H9 (cell line): ENCODE measurements around the gene FKBP4. TPM values are rescaled to one million over a fixed set of nuclear protein-coding genes. Genes with fewer than 3 reads are reported as not detected.

Experiments
- DNase-seq: peaks from one replicate; pipeline ENCODE4 v3.0.0-alpha.2; 2017
- H2AFZ ChIP-seq: one replicate; pipeline ENCODE4 v1.6.1; 2013; ENCODE audit warnings: mild to moderate bottlenecking, low read length, control low read depth, moderate library complexity
- H2AK5ac ChIP-seq: 2 replicates; pipeline ENCODE4 v1.6.1; 2013; ENCODE audit warnings: low read length, control low read depth, mixed read lengths; ENCODE audit not compliant: insufficient read length
- H2BK120ac ChIP-seq: one replicate; pipeline ENCODE4 v1.6.1; 2013; ENCODE audit warnings: low read depth, mild to moderate bottlenecking, low read length, control low read depth, inconsistent platforms; ENCODE audit not compliant: poor library complexity, severe bottlenecking
- H2BK12ac ChIP-seq: 2 replicates; pipeline ENCODE4 v1.6.1; 2013; ENCODE audit warnings: low read length, control low read depth, mixed read lengths, low read depth; ENCODE audit not compliant: insufficient read length
- H2BK15ac ChIP-seq: 2 replicates; pipeline ENCODE4 v1.6.1; 2013; ENCODE audit warnings: low read depth, low read length, control low read depth
- H2BK20ac ChIP-seq: one replicate; pipeline ENCODE4 v1.6.1; 2013; ENCODE audit warnings: low read depth, mild to moderate bottlenecking, low read length, control low read depth, inconsistent platforms; ENCODE audit not compliant: poor library complexity, severe bottlenecking
- H2BK5ac ChIP-seq: 2 replicates; pipeline ENCODE4 v1.6.1; 2013; ENCODE audit warnings: low read length, control low read depth, mixed read lengths; ENCODE audit not compliant: insufficient read length
- H3K14ac ChIP-seq: 2 replicates; pipeline ENCODE4 v1.6.1; 2013; ENCODE audit warnings: low read length, control low read depth; ENCODE audit not compliant: insufficient read depth
- H3K18ac ChIP-seq: 2 replicates; pipeline ENCODE4 v1.6.1; 2013; ENCODE audit warnings: low read depth, mild to moderate bottlenecking, mixed read lengths, low read length, control low read depth; ENCODE audit not compliant: insufficient read length
- H3K23ac ChIP-seq: 2 replicates; pipeline ENCODE4 v1.6.1; 2013; ENCODE audit warnings: low read length, control low read depth, mixed read lengths, low read depth; ENCODE audit not compliant: insufficient read length
- H3K23me2 ChIP-seq: 2 replicates; pipeline ENCODE4 v1.6.1; 2013; ENCODE audit warnings: low read depth, mild to moderate bottlenecking, mixed read lengths, low read length, control low read depth; ENCODE audit not compliant: insufficient read length, poor library complexity, severe bottlenecking
- H3K27ac ChIP-seq: 2 replicates; pipeline ENCODE4 v1.5.1; 2013; ENCODE audit warnings: low read length, control low read depth, mixed read lengths, low read depth; ENCODE audit not compliant: insufficient read length
- H3K27me3 ChIP-seq: 2 replicates; pipeline ENCODE4 v1.6.1; 2013; ENCODE audit warnings: low read length, control low read depth, inconsistent platforms; ENCODE audit not compliant: insufficient read depth
- H3K4ac ChIP-seq: 2 replicates; pipeline ENCODE4 v1.6.1; 2013; ENCODE audit warnings: low read depth, mild to moderate bottlenecking, control low read depth, inconsistent platforms, low read length, moderate library complexity
- H3K4me1 ChIP-seq: 2 replicates; pipeline ENCODE4 v1.6.1; 2013; ENCODE audit warnings: low read length, control low read depth, inconsistent platforms; ENCODE audit not compliant: insufficient read depth
- H3K4me2 ChIP-seq: 2 replicates; pipeline ENCODE4 v1.6.1; 2013; ENCODE audit warnings: low read length, control low read depth, mixed read lengths; ENCODE audit not compliant: insufficient read length, insufficient read depth
- H3K56ac ChIP-seq: 2 replicates; pipeline ENCODE4 v1.6.1; 2013; ENCODE audit warnings: low read depth, mild to moderate bottlenecking, mixed read lengths, low read length, control low read depth; ENCODE audit not compliant: insufficient read length
- H3K79me1 ChIP-seq: 2 replicates; pipeline ENCODE4 v1.6.1; 2013; ENCODE audit warnings: low read depth, mild to moderate bottlenecking, moderate library complexity, low read length, control low read depth, inconsistent platforms; ENCODE audit not compliant: insufficient read depth, poor library complexity, severe bottlenecking
- H3K79me2 ChIP-seq: 2 replicates; pipeline ENCODE4 v1.6.1; 2013; ENCODE audit warnings: low read length, control low read depth, inconsistent platforms; ENCODE audit not compliant: insufficient read depth
- H3K9ac ChIP-seq: 2 replicates; pipeline ENCODE4 v1.6.1; 2013; ENCODE audit warnings: low read length, control low read depth, mixed read lengths; ENCODE audit not compliant: insufficient read length; ENCODE audit errors: extremely low read depth
- H3K9me3 ChIP-seq: one replicate; pipeline ENCODE4 v1.6.1; 2013; ENCODE audit warnings: low read depth, low read length, inconsistent platforms; ENCODE audit not compliant: control insufficient read depth
- H3T11ph ChIP-seq: one replicate; pipeline ENCODE4 v1.6.1; 2013; ENCODE audit warnings: mild to moderate bottlenecking, low read length, control low read depth, inconsistent platforms
- H4K20me1 ChIP-seq: one replicate; pipeline ENCODE4 v1.6.1; 2013; ENCODE audit not compliant: control insufficient read depth, insufficient read length, insufficient read depth
- H4K5ac ChIP-seq: 2 replicates; pipeline ENCODE4 v1.6.1; 2013; ENCODE audit warnings: low read depth, mild to moderate bottlenecking, mixed read lengths, low read length, control low read depth; ENCODE audit not compliant: insufficient read length
- H4K8ac ChIP-seq: replicated peaks from 2 replicates; pipeline ENCODE4 v1.6.1; 2013; ENCODE audit warnings: low read length, control low read depth, mixed read lengths, low read depth; ENCODE audit not compliant: insufficient read length
- H4K91ac ChIP-seq: 2 replicates; pipeline ENCODE4 v1.6.1; 2013; ENCODE audit warnings: low read depth, mild to moderate bottlenecking, moderate library complexity, mixed read lengths, low read length, control low read depth; ENCODE audit not compliant: insufficient read length
- H3K27ac Mint-ChIP-seq, 3 experiments: 2 replicates in 2 of 3; 3 replicates in 1 of 3; pipeline ENCODE4 v1.8.0; 2020 to 2021; ENCODE audit warnings: mixed read lengths in 3 of 3, mild to moderate bottlenecking in 1 of 3, moderate library complexity in 1 of 3
- H3K27me3 Mint-ChIP-seq: 2 replicates; pipeline ENCODE4 v1.8.0; 2021; ENCODE audit warnings: low read depth, mild to moderate bottlenecking, moderate library complexity, mixed read lengths
- H3K36me3 Mint-ChIP-seq, 3 experiments: 2 replicates in 2 of 3; 3 replicates in 1 of 3; pipeline ENCODE4 v1.8.0; 2020 to 2021; ENCODE audit warnings: low read depth in 3 of 3, mixed read lengths in 3 of 3; ENCODE audit not compliant: insufficient read depth in 1 of 3
- H3K4me1 Mint-ChIP-seq, 2 experiments: 2 replicates each; pipeline ENCODE4 v1.8.0; 2020; ENCODE audit warnings: mixed read lengths in 2 of 2
- H3K4me3 Mint-ChIP-seq, 2 experiments: 2 replicates in 1 of 2; 3 replicates in 1 of 2; pipeline ENCODE4 v1.8.0; 2020 to 2021; ENCODE audit warnings: mild to moderate bottlenecking in 2 of 2, mixed read lengths in 2 of 2, moderate library complexity in 1 of 2
- H3K9me3 Mint-ChIP-seq, 2 experiments: 2 replicates in 1 of 2; 3 replicates in 1 of 2; pipeline ENCODE4 v1.8.0; 2020; ENCODE audit warnings: mild to moderate bottlenecking in 2 of 2, mixed read lengths in 2 of 2, moderate library complexity in 1 of 2
- CTCF ChIP-seq: fragments of 200-600 bp; sonication (generic); conservative IDR thresholded peaks from 3 replicates; pipeline ENCODE4 v1.8.0; 2021; ENCODE audit warnings: antibody characterized with exemption, mild to moderate bottlenecking
- WGBS: extraction: QIAGEN DNeasy Blood & Tissue Kit; methylation state at CpG from one replicate; pipeline ENCODE4 v1.1.7; 2013; ENCODE audit warnings: missing lambda C conversion rate, low lambda C conversion rate, mixed read lengths; ENCODE audit not compliant: insufficient read length; ENCODE audit errors: extremely low coverage; 5-methylcytosine and 5-hydroxymethylcytosine counted together
- long read RNA-seq: library from polyadenylated mRNA; unstranded; transcript quantifications from one replicate; pipeline ENCODE4 v2.0.0, GENCODE V29; 2020
- total RNA-seq: library from RNA; stranded (reverse); gene quantifications from 2 replicates; pipeline ENCODE4 v1.2.1, GENCODE V29; 2021

Gene FKBP4
- total RNA-seq = 221 and 237 TPM in 2 replicates
- long read RNA-seq, transcript FKBP4-201 (10 exons, 3,732 nt) = major isoform, 2,015 of 2,134 reads
- long read RNA-seq, partial matches to known transcripts = 39 of 2,134 reads
- long read RNA-seq, other reads (novel, unspliced or antisense) = 80 of 2,134 reads

- peaks cover 35 to 39% (median 37%) of the 10 kb centered on the region in 3 experiments for H3K36me3 Mint-ChIP-seq
- WGBS = no CpG with 5 or more reads among the region's 63 CpGs
- no peak within 1 kb of the TSS for H3K27ac ChIP-seq
These were observed at the start of gene FKBP4 for GRCh38 chr12:2794736-2795289. Gene FKBP4 (plus strand): TSS chr12:2794970. CDS start chr12:2795140, 170 bp downstream.

More at GRCh38 chr12:2794736-2795289, at the start of gene FKBP4:
- Histone ChIP-seq H2BK5ac (no peak within 1 kb of the TSS), H4K91ac (no peak within 1 kb of the TSS), H3K4ac (no peak within 1 kb of the TSS), H2AFZ (no peak within 1 kb of the TSS), H3T11ph (no peak within 1 kb of the TSS), H3K4me2 (peak within 1 kb of the TSS; percentile 87), H2BK20ac (no peak within 1 kb of the TSS), H3K56ac (no peak within 1 kb of the TSS), H3K9ac (peak within 1 kb of the TSS; percentile 84), H2AK5ac (no peak within 1 kb of the TSS), H2BK12ac (no peak within 1 kb of the TSS), H3K23ac (no peak within 1 kb of the TSS), H3K79me2 (peaks cover 8% of the 10 kb centered on the region; the same call in 1 of the 2 replicates), H3K14ac (peak within 1 kb of the TSS; percentile 95), H3K4me1 (no peaks in the 10 kb centered on the region; the same call in 1 of the 2 replicates), H3K23me2 (peaks cover 12% of the 10 kb centered on the region), H3K27me3 (no peaks in the 10 kb centered on the region), H2BK15ac (peak within 1 kb of the TSS; percentile 99), H3K79me1 (no peaks in the 10 kb centered on the region), H4K8ac (no peak within 1 kb of the TSS), H3K9me3 (no peaks in the 10 kb centered on the region), H3K18ac (peak within 1 kb of the TSS; percentile 87), H4K20me1 (no peaks in the 10 kb centered on the region), H4K5ac (no peak within 1 kb of the TSS), H2BK120ac (no peak within 1 kb of the TSS)
- Mint-ChIP-seq H3K27me3 (peaks cover 17% of the 10 kb centered on the region), H3K9me3 (peaks cover 0 to 3% of the 10 kb centered on the region in 2 experiments; a peak in 3 of 5 replicates), H3K27ac (peak within 1 kb of the TSS in 1 of 3 experiments; percentile 38; a peak in 1 of 7 replicates), H3K4me3 (peak within 1 kb of the TSS; percentile 88 to 96), H3K4me1 (peaks cover 19 to 34% of the 10 kb centered on the region in 2 experiments)
- no peak for TF ChIP-seq CTCF
- DNase-seq = peak; percentile 94
